Keratinocyte (primary cell): ENCODE results near the gene ACKR3. TPM values are rescaled to one million over a fixed set of nuclear protein-coding genes. Genes with fewer than 3 reads are reported as not detected.

Source experiments
- DNase-seq: peaks from one replicate; pipeline ENCODE4 v3.0.0-alpha.2; 2011; ENCODE audit warnings: low read depth, missing footprints, low spot score
- FAIRE-seq: peaks from 2 replicates; lab custom pipeline; 2011; peaks lifted over from hg19 to GRCh38; lab: Jason Lieb, UNC
- H2AFZ ChIP-seq: 2 replicates; pipeline ENCODE4 v1.6.0; 2012; ENCODE audit warnings: low read length, control low read depth, inconsistent platforms; ENCODE audit not compliant: control insufficient read depth
- H3K27ac ChIP-seq: 2 replicates; pipeline ENCODE4 v1.5.1; 2011; ENCODE audit warnings: low read length; ENCODE audit not compliant: control insufficient read depth, insufficient read depth
- H3K27me3 ChIP-seq: 3 replicates; pipeline ENCODE4 v1.6.0; 2011; ENCODE audit warnings: low read length; ENCODE audit not compliant: control insufficient read depth, insufficient read depth; ENCODE audit errors: extremely low read depth
- H3K36me3 ChIP-seq, 2 experiments: 2 replicates in 1 of 2; 3 replicates in 1 of 2; pipeline ENCODE4 v1.5.1; 2011; ENCODE audit warnings: low read length in 2 of 2, mild to moderate bottlenecking in 1 of 2; ENCODE audit not compliant: control insufficient read depth in 2 of 2, insufficient read depth in 2 of 2; ENCODE audit errors: extremely low read depth in 1 of 2
- H3K4me1 ChIP-seq: 3 replicates; pipeline ENCODE4 v1.5.1; 2011; ENCODE audit warnings: low read length; ENCODE audit not compliant: control insufficient read depth, insufficient read depth; ENCODE audit errors: extremely low read depth
- H3K4me2 ChIP-seq: 3 replicates; pipeline ENCODE4 v1.6.0; 2011; ENCODE audit warnings: low read depth, low read length; ENCODE audit not compliant: control insufficient read depth, insufficient read depth; ENCODE audit errors: extremely low read depth
- H3K4me3 ChIP-seq, 3 experiments: fragments of 200-600 bp in 1 of 3; sonication (generic) in 1 of 3; 2 replicates in 2 of 3; 3 replicates in 1 of 3; pipeline ENCODE4 v1.5.1; 2011 to 2016; ENCODE audit warnings: low read length in 3 of 3, mild to moderate bottlenecking in 3 of 3, control low read depth in 2 of 3, inconsistent platforms in 1 of 3, low read depth in 1 of 3, mixed read lengths in 1 of 3, mixed run types in 1 of 3, moderate library complexity in 1 of 3; ENCODE audit not compliant: control insufficient read depth in 2 of 3, insufficient read depth in 2 of 3; ENCODE audit errors: extremely low read depth in 1 of 3
- H3K79me2 ChIP-seq: 2 replicates; pipeline ENCODE4 v1.6.0; 2012; ENCODE audit warnings: low read length; ENCODE audit not compliant: control insufficient read depth, insufficient read depth
- H3K9ac ChIP-seq: 3 replicates; pipeline ENCODE4 v1.6.0; 2011; ENCODE audit warnings: low read length; ENCODE audit not compliant: control insufficient read depth, insufficient read depth; ENCODE audit errors: extremely low read depth
- H3K9me1 ChIP-seq: 3 replicates; pipeline ENCODE4 v1.6.0; 2011; ENCODE audit warnings: low read length; ENCODE audit not compliant: control insufficient read depth, insufficient read depth; ENCODE audit errors: extremely low read depth
- H3K9me3 ChIP-seq: 2 replicates; pipeline ENCODE4 v1.5.1; 2012; ENCODE audit warnings: low read depth, low read length; ENCODE audit not compliant: control insufficient read depth
- H4K20me1 ChIP-seq: 3 replicates; pipeline ENCODE4 v1.6.0; 2011; ENCODE audit warnings: low read length; ENCODE audit not compliant: control insufficient read depth, insufficient read depth; ENCODE audit errors: extremely low read depth
- CTCF ChIP-seq, 3 experiments: IDR thresholded peaks in 1 of 3; conservative IDR thresholded peaks in 1 of 3; optimal IDR thresholded peaks in 1 of 3; 2 replicates in 2 of 3; 3 replicates in 1 of 3; pipeline versions ENCODE3 to v1.5.1; 2011; ENCODE audit warnings: low read length in 3 of 3, mild to moderate bottlenecking in 3 of 3, moderate library complexity in 2 of 3, control low read depth in 1 of 3, inconsistent platforms in 1 of 3; ENCODE audit not compliant: insufficient read depth in 2 of 3; ENCODE audit errors: extremely low read depth in 1 of 3
- EZH2 ChIP-seq: IDR thresholded peaks from one replicate; pipeline ENCODE4 v1.6.1; 2012; ENCODE audit warnings: inconsistent platforms, mild to moderate bottlenecking, low read length, moderate library complexity
- dilution Hi-C: fragments of 300-500 bp; cut with MboI; formaldehyde crosslinking; loops from one replicate; pipeline ENCODE4 v1.7.0; 2020; ENCODE audit warnings: low sequenced_read_pairs; ENCODE audit not compliant: extremely low pct_ligation_motif_present
- polyA plus RNA-seq, 5 experiments: library from polyadenylated mRNA; depleted of rRNA in 3 of 5; stranded (reverse) in 3 of 5; stranded (forward) in 1 of 5; unstranded in 1 of 5; fragments of >200 nt; gene quantifications; 1 replicate in 1 of 5; 2 replicates in 3 of 5; 3 replicates in 1 of 5; pipeline versions ENCODE4 v1.2.1 to v1.2.3, GENCODE V29; 2011 to 2012; ENCODE audit warnings: missing spikeins in 2 of 5, low read depth in 1 of 5, low replicate concordance in 1 of 5

ACKR3 gene
- polyA plus RNA-seq, 1 donor (not counting 4 experiments of a cell fraction or from before 2014, with no cell fraction given), result 29.4 TPM

- Histone ChIP-seq H3K9me3 (no peaks in the 10 kb centered on the region), H3K9me1 (no peaks in the 10 kb centered on the region), H4K20me1 (no peaks in the 10 kb centered on the region), H3K9ac (no peak overlapping the region), H3K27me3 (peaks cover 1% of the 10 kb centered on the region), H3K27ac (no peak overlapping the region), H2AFZ (no peak overlapping the region), H3K4me3 (peak overlapping the region in 1 of 3 experiments; percentile 71), H3K36me3 (no peaks in the 10 kb centered on the region), H3K4me2 (peak overlapping the region; percentile 85), H3K4me1 (peaks cover 30% of the 10 kb centered on the region), H3K79me2 (no peaks in the 10 kb centered on the region)
- dilution Hi-C loops, result no loop called here
- no peak for DNase-seq
- no peak for FAIRE-seq
- TF ChIP-seq EZH2, result no peak
- TF ChIP-seq CTCF (optimal IDR thresholded peaks at IDR 0.05 in 1 of 3, IDR thresholded peaks at IDR 0.05 in 1 of 3, conservative IDR thresholded peaks at IDR 0.05 in 1 of 3; ENCODE audit: extremely low read depth in 1 of 3, insufficient read depth in 2 of 3, low read length in 3 of 3), result no peak
Observed at GRCh38 chr2:236571145-236571544, 1.5 kb downstream of the ACKR3 start.

DNA sequence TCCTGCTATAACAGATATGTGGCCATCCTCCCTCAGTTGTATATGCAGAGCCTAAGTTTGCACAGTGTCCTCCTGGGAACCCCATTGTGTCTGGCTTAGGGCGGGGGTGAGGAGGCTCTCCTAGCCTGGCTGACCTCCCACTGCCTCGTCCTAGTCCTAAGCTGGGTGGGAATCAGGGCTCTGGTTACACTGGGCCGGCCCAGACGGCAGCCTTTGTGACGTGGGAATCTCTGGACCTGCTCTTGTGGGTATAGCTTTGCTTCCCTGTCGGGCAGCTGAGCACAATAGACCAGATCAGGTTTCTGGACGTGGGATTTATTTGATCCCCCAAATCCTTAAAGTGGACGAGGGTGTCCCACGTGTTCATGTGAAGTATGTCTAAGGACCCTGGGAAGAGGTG is 2.9 kb downstream of the ACKR3 start:
- H3K27me3 ChIP-seq, result no peaks in the 10 kb centered on the region
- FAIRE-seq, result no peak
- TF ChIP-seq CTCF (optimal IDR thresholded peaks at IDR 0.05 in 1 of 3, IDR thresholded peaks at IDR 0.05 in 1 of 3, conservative IDR thresholded peaks at IDR 0.05 in 1 of 3; ENCODE audit: extremely low read depth in 1 of 3, insufficient read depth in 2 of 3, low read length in 3 of 3), result no peak
- no peak for TF ChIP-seq EZH2
- H3K4me1 ChIP-seq, result peaks cover 30% of the 10 kb centered on the region
- H3K4me2 ChIP-seq, result peak overlapping the region; percentile 85
- H3K36me3 ChIP-seq, result no peaks in the 10 kb centered on the region
- no peak overlapping the region for H3K27ac ChIP-seq
- H3K9ac ChIP-seq, result no peak overlapping the region
- no peaks in the 10 kb centered on the region for H3K9me3 ChIP-seq
- no peak overlapping the region for H3K4me3 ChIP-seq
- H3K79me2 ChIP-seq, result no peaks in the 10 kb centered on the region
- no peak overlapping the region for H2AFZ ChIP-seq
- DNase-seq, result no peak
- H3K9me1 ChIP-seq, result no peaks in the 10 kb centered on the region
- H4K20me1 ChIP-seq, result no peaks in the 10 kb centered on the region
- dilution Hi-C loops, result no loop called here
